GM18499 (cell line): ENCODE measurements around the gene AMZ2.

Experiments used
- ATAC-seq: cut with Tn5 transposase; IDR thresholded peaks from one replicate; pipeline ENCODE4 v1.9.1; 2021; ENCODE audit warnings: moderate number of reproducible peaks; ENCODE audit not compliant: insufficient read depth, unreplicated experiment

Gene AMZ2

GRCh38 chr17:68289473-68289872 lies 41.6 kb downstream of the AMZ2 start:
- ATAC-seq, result no peak

DNA sequence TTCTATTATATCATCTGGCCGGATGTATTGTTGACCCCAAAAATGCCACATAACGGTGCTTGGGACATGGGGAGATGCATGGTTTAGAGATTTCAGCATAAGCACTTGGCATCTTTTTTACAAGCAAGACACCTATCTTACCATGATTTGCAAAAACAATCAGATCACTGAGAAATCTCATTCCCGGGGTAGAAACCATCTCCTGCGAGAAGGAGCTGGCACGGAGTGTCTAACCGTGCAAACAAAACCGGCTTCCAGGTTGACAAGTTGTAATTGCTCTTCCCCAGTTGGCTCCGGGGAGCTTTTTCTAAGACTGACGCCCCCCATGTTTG lies 42.1 kb downstream of the AMZ2 start:
- no peak for ATAC-seq

DNA sequence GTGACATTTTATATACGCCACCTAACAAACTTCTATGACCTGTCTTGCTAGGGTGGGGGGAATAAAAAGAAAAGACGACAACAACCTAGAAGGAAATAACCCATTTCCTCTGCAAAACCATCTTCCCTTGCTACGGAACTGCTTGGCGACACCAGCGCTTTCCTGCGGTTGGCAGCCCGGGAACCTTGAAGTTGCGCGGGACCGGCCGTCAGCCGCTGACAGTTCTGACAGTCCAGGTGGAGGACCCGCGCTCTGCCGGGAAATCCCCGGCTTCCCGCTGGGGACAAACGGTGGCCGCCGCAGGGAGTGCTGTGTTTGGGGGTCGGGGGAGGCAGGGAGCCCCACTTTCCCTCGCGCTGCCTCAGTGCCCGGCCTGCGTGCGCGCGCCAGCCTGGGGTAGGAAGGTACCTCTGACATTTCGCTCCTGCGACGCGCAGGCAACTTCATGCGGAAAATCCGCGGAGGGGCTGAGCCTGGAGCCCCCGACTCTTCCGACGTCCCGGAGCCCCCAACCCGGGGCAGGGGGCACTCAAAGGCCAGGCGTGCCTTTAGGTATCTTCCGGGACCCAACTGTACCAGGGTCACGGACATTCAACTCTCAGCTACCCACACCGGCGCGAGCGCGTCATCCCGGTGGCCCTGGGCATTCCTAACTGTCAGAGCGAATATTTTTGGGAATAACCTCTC lies 42.6 kb downstream of the AMZ2 start:
- no peak for ATAC-seq

- ATAC-seq, result no peak
Observed at GRCh38 chr17:68290955-68291835, 43.4 kb downstream of the AMZ2 start, which contains the start of the genes ARSG and SLC16A6. ARSG (plus strand) TSS chr17:68291495; CDS start chr17:68307494, 15,999 bp downstream. SLC16A6 (minus strand) TSS chr17:68291127; CDS start chr17:68278320, 12,807 bp downstream.

DNA sequence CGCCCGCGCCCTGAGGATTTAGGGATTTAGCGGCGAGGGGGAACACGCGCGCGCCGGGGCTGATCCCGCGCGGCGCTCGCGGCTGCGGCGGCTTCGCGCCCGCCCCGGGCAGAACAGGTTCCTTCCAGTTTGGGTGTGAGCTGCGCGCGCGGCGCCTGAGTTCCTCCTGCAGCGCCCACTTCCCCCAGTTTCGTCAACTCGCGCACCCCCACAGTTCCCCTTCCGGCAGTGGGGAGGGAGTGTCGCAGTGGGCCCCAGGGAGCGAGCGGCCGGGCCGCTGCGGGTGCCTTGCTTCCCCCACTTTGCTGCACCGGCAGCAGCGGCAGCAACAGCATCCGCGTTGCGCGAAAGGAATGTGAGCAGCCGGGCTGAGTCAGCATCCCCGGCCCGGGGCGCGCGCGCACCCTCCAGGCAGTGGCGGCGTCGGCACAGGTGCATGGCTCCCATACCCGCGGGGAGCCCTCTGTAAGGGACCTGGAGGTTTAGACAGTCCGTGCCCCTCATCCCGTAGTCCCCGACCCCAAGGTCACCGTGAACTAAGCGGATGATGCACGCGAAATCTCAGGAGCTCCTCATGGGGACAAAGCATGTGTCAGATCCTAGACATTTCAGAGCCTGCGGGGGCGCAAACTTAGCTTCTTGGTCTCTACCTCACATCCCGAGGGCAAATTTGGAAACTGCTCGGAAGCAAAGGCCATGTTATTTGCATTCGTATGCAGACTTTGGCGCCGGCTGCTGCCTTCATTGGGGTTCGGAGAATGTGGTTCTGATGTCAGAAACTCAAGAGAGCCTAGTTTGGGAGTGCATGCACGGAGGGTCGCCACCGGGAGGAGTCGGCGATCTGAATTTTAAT lies 44.2 kb downstream of the AMZ2 start:
- no peak for ATAC-seq

GRCh38 chr17:68292689-68293040 lies 44.8 kb downstream of the AMZ2 start:
- ATAC-seq, result no peak

- ATAC-seq, result no peak
Observed at GRCh38 chr17:68293490-68294195, 45.8 kb downstream of the AMZ2 start.

GRCh38 chr17:68294196-68294555 lies 46.3 kb downstream of the AMZ2 start:
- ATAC-seq, result no peak

DNA sequence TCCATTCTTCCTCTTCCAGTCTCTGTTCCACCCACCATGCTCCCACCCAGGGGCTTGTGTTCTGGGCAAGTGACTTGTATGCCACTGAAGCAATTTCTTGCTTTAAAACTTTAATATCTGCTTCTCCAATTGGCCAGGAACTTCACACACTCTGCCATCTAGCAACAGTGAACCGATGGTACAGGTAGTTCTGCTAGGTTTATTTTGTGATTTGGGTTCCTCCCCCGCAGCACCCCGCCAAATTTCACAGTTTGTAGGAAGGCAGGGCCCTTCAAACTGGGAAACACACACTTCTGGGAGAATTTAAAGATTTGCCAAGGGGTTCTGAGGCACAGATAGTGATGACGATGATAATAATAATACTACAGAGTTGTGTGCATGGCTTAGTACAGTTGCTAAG lies 46.8 kb downstream of the AMZ2 start:
- no peak for ATAC-seq

DNA sequence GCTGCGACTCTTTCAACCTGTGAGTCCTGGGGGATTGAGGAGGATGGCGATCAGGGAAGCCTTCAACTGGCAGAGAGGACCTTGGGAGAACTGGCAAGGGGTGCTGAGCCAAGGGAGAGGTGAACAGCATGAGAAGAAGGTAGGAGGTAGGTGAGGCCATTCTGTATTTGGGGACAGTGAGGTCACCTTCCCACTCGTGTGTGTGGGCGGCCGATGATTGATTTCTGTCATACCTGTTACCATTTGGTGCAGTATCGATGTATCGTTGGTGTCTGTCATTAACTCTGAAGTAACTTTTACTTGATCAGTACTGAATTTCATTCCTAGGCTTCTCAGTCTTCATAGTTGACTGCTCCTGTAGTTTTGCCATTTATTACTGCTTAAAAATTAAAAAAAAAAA lies 47.2 kb downstream of the AMZ2 start:
- ATAC-seq, result no peak

- no peak for ATAC-seq
Observed at GRCh38 chr17:68296217-68297191, 48.7 kb downstream of the AMZ2 start.

GRCh38 chr17:68297195-68297594 lies 49.4 kb downstream of the AMZ2 start:
- ATAC-seq, result no peak

GRCh38 chr17:68298601-68299000 lies 50.8 kb downstream of the AMZ2 start:
- no peak for ATAC-seq

GRCh38 chr17:68299817-68300216 lies 52.0 kb downstream of the AMZ2 start:
- ATAC-seq, result no peak

DNA sequence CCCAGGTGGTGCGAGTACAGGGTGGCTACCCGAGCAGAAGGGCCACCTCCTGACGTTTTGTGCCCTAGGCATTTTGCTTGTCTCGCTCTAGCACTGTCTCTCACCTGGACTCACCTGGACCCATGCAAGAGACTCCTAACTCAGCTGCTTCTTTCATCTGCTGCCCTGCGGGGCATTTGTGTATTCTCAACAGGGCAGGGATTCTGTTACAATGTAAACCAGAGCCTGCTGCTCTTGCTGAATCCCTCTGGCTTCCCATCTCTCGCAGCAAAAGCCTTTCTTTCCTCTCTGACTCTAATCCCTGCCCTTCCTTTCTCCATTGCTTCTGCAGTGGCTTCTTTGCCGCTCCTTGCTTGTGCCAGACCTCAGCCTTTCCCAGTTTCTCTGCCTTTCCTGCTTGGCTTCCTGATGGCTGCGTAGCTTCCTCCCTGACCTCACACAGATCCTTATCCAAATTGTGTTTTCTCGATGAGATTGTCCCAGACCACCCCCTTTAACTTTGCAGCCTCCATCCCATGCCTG lies 53.7 kb downstream of the AMZ2 start:
- ATAC-seq, result no peak

DNA sequence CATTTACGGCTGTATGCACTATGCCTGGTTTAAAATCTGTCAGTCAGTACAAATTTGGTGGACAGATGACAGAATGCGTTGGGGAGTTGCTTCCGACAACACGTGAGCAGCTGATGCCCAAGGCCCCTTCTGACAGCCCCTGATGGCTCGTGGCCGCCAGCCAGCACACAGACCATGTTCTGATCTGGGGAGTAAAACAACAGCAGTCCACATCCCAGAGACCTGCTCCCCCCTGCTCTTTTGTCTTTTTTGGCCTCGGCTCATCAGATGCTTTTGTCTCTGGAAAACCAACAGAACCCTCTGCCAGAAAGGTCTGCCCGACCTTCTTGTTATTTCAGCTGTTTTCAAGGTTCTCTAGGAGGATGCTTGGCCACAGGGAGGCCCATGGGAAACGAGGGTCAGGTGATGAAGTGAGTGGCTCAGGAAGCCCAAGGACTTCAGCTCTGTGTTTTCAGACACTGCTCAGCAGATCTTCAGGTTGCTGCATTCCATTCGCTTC lies 54.3 kb downstream of the AMZ2 start:
- ATAC-seq, result no peak

GRCh38 chr17:68302666-68303065 lies 54.8 kb downstream of the AMZ2 start:
- ATAC-seq, result no peak

GRCh38 chr17:68304706-68305105 lies 56.9 kb downstream of the AMZ2 start:
- ATAC-seq, result no peak

DNA sequence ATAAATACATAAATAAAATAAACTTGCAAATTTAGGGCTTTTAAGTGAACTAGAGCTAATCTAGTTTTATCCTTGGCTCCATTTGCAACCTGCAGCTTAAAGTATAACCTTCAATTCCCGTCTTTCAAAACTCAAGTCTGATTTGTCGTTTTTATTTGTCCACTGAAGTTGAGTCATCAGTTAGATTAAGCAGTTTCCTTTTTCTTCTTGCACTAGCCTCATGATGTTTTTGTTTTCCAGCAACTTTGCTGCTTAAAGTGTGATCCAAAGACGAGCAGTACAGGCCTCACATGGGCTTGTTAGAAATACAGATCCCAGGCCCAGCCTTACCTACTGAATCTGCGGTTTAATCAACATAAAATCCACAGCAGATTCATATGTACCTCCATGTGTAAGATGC lies 57.3 kb downstream of the AMZ2 start:
- ATAC-seq, result no peak
